ENCODE results near the gene EEF2. TPM values are rescaled to one million over a fixed set of nuclear protein-coding genes. Genes with fewer than 3 reads are reported as not detected.

EEF2 gene
- total RNA-seq: 2,434 TPM

DNA sequence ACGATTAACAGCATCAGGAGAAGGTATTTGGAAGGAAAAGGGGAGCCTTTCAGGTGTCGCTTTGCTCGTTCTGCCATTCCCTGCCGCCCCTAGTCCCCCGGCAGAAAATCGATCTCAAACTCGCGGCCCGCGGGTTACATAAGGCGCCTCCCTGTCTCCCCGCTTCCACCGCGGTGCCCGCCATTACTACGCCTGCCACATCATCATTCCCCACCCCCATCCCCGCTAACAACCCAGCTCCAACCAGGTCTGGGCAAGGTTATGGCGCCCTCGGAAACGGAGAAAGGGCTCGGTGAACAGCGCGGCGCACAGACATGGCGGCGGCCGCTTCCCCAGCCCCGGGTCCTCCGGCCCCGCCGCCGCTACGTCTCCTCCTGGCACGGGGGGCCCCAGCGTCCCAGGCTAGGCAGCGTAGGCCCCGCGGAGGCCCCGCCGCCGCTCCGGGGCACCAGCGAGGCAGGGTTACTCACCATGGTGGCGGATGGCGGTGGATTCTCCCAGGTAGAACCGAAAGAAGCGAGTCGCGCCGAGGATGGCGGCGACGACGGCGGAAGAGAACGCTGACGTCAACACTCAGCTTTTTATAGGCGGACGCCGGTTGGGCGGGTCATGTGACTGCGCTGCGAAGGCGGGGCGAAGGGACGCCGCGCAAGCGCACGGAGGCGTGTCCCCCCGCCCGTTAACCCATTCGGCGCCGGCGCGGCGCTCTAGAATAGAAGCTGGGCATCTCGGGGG lies at the start of gene EEF2:
EEF2 (minus strand) TSS at position 556 of the 735 bp plus-strand sequence; CDS start at position 473, 83 bp downstream.
- FAIRE-seq (no peak), DNase-seq (ENCODE audit: low spot score in 2 of 2) (peak; percentile 95 to 97)

DNA sequence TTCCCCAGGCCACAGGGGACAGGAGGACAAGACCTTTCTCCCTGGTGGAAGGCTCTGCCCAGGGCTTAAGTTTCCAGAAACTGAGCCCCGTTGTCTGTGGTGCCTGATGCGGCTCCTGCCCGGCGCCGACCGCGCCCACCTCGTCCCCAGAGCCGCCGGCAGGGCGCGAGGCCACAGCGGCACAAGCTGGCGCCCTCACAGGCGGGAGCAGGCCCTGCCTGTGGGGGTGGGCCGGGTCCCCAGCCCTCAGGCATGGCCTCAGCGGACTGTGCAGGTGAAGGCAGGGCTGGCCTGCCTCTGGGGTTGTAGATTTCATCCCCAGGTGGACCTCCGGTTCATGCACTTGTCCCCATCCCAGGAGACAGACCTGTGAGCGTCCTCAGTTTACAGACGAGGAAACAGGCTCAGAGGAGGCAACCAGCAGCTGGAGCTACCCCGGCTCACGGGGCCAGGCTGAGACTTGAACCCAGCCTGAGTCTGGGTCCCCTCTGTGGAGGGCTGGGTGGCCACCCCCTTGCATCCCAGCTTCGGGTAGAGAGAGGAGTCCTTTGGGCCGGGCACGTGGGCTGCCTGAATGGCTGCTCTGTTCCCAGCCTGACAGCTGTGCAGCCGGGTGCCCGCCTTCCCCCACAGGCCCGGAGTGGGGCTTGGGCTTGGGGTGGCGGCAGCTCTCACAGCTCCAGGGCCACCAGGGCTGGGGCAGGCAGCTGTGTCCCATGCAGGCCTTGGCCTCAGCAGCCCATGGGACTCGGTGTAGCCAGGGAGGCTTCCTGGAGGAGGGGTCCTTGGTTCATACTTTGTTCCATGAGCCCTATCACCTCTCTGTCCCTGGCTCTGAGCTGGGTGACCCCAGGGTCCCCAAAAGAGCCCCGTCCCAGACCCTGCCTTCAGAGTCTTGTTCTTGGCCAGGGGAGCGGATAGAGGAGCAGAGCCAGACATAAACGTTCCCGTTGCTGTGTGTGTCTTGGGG lies 49.1 kb upstream of the EEF2 start:
- no peak for FAIRE-seq
- DNase-seq (ENCODE audit: low spot score in 2 of 2): peak; percentile 69 to 83

DNA sequence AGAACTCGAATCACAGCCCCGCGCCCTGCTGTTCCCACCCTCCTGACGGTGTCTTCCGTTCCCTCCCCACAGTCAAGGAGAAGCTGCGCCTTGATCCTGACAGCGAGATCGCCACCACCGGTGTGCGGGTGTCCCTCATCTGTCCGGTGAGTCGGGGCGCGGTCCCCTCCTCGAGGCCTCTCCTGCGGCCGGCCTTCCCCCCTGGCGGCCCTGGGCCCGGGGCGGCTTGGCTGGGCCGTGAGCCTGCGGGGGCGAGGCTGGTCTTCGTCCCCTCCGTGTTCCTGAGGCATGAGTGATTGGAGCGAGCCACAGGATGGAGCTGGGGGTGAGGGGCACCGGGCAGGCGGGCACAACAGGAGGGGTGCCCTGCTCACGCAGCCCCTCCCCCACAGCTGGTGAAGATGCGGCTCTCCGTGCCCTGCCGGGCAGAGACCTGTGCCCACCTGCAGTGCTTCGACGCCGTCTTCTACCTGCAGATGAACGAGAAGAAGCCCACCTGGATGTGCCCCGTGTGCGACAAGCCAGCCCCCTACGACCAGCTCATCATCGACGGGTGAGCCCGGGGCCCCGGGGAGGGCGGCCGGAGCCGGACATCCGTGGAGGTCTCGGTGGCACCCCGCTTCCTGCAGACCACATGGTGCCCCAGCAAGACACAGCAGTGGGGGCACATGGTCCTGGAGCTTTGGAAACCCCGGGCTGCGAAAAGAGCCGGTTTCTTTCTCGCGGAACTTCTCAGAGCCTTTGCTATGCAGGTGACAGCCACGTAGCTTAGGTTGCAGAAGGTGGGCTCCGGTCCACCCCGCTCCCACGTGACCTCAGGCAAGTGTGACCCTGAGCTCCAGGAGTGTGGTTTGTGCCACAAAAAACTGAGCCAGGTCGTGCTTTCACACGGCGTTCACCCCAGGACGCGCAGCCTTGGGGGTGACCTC lies 48.0 kb upstream of the EEF2 start:
- DNase-seq (ENCODE audit: low spot score in 2 of 2) (no peak), FAIRE-seq (no peak)

DNA sequence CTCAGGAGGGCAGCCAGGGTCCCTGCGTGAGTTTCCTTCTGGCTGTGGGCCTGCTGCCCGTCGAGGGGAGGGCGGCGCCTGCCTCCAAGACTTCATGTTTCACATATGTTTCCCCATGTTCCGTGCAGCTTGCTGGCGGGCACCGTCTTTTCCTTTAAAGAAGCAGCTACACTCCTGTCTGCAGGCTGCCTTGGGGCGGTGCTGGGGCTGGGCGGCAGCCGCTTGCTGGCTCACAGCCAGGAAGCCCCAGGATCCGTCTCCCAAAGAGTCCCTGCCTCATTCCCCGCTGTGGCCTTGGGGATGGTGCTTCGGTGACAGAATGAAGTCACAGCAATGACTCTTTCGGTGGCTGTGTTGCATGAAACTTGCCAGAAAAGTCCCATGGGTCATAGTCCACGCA lies 47.2 kb upstream of the EEF2 start:
- no peak for FAIRE-seq

DNA sequence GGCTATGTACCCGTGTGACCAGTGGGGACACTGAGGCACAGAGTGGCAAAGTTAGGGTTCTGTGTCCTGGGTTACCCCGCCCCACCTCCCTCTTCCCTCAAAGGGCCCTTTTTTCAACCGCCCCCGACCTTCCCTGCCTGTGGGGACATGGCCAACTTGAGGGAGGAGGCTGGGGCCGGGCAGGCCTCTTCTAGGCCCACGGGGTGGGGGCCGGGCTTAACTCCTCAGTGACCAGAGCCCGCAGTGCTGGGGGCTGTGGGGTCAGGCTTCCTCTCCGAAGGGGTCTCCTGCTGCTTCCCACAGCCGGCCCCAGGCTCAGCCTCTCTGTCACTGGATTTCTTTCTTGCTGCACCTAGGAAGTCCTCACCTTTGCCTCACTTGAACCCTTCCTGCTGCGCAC lies 46.2 kb upstream of the EEF2 start:
- DNase-seq (ENCODE audit: low spot score in 2 of 2): no peak
- no peak for FAIRE-seq

More for the DNA sequence above, 47.2 kb upstream of the EEF2 start:
- DNase-seq (ENCODE audit: low spot score in 2 of 2): no peak

DNA sequence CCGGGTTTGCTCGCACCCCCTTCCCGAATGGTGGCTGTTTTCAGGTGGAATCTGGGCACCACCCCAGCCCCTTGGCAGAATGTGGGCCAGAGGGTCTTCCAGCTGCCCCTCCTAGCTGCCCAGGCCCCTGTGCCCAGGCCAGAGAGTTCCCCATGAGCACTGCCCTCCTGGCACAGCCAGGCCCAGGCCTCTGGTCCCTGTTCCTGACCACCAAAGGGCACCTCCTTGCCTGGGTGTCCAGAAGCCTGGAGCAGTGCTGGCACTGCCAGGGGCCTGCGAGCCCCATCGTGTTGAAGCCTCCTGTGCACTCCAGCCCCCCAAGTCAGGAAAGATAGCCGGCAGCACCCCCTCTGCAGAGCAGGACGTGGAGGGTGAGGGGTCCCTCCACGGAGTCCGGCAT lies 45.7 kb upstream of the EEF2 start:
- DNase-seq (ENCODE audit: low spot score in 2 of 2) (no peak), FAIRE-seq (no peak)

DNA sequence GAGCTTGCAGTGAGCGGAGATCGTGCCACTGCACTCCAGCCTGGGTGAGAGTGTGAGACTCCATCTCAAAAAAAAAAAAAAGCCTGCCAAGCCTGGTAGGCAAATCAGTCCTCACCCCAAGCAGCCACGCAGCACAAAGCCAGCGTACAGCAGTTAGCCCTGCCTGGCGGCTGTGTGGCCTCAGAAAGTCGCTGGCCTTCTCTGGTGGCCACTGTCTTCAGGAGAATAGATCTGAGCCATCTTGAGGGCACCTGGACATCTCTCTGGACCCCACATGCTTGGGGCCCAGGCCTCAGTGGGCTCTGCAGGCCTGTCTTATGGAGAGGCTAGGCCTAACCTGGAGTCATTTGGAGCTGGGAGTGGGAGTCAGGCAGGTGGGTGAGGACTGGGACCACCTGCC lies 45.3 kb upstream of the EEF2 start:
- no peak for FAIRE-seq
- no peak for DNase-seq (ENCODE audit: low spot score in 2 of 2)

DNA sequence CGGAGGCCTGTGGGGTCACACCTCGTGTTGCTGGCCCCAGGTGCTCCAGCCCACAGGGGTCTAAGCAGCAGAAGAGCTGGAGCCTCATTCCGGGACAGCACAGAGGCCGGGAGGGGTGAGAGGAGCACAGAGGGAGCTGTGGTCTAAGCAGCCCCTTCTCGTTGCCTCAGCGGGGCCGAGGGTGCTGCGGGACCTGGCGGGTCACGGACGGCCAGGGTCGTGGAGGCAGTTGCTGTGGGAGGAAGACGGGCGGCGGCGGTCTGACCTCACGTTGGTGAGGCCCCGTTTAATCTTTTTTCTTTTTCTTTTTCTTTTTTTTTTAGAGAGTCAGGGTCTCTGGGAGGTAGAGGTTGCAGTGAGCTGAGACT lies 44.0 kb upstream of the EEF2 start:
- no peak for FAIRE-seq
- DNase-seq (ENCODE audit: low spot score in 2 of 2): no peak

DNA sequence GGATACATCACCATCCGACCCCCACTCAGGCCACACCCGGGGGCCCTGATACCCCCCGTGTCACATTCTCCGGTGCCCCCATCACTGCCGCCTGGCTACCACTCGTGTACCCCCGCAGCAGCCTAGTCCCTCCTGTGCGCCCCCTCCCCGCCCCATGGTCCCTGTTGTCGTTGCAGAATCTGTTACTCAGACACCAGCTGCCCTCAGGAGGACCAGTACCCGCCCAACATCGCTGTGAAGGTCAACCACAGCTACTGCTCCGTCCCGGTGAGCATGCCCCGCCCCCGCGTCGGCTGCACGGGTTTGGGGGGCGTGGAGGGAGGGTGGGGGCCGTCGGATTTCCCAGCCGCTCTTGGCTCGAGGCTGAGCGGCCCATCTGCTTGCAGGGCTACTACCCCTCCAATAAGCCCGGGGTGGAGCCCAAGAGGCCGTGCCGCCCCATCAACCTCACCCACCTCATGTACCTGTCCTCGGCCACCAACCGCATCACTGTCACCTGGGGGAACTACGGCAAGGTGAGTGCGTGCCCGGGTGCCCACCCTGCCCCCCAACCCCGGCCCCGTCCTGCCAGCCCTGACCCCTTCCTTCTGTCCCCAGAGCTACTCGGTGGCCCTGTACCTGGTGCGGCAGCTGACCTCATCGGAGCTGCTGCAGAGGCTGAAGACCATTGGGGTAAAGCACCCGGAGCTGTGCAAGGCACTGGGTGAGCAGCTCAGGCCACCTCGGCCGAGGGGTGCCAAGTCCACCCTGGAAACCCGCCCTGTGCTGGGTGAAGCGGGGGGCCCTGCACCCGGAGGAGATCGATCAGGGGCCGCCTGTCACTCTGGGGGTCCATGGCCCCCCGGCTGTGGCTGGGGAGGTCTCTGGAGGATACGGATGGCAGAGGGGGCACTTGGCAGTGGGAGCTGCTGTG lies 43.3 kb upstream of the EEF2 start:
- DNase-seq (ENCODE audit: low spot score in 2 of 2) (no peak), FAIRE-seq (no peak)

DNA sequence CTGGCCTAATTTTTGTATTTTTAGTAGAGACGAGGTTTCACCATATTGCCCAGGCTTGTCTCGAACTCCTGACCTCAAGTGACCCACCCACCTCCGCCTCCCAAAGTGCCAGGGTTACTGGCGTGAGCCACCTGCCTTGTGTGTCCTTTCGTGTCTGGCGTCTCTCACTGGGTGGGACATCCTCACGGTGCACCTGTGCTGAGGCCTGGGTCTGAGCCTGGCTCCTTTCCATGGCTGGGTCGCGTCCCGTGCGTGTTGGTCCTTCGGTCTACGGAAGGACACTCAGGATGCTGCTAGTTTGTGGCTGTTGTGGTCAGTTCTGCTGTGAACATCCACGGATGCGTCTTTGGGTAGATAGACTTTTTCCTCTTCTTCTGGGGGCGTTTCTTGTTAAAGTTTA lies 41.9 kb upstream of the EEF2 start:
- DNase-seq (ENCODE audit: low spot score in 2 of 2): no peak
- no peak for FAIRE-seq

DNA sequence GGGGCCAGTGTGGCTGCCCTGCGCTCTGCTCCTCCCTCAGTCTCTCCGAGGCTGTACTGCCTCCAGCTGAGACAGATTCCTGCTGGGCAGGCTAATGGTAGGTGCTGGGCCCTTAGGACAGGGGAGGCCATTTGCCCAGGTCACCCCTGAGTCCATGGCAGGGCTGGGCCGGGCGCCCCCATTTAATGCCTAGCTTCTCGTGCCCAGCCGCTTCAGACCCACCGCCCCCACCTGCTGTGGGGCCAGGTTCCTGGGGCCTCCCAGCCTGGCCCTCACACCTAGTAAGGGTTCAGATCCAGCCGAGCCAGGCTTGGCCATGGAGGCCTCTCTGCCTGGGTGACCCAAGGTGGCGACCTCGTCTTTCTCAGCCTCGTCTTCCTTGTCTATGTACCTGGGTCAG lies 40.1 kb upstream of the EEF2 start:
- no peak for DNase-seq (ENCODE audit: low spot score in 2 of 2)
- FAIRE-seq: no peak

DNA sequence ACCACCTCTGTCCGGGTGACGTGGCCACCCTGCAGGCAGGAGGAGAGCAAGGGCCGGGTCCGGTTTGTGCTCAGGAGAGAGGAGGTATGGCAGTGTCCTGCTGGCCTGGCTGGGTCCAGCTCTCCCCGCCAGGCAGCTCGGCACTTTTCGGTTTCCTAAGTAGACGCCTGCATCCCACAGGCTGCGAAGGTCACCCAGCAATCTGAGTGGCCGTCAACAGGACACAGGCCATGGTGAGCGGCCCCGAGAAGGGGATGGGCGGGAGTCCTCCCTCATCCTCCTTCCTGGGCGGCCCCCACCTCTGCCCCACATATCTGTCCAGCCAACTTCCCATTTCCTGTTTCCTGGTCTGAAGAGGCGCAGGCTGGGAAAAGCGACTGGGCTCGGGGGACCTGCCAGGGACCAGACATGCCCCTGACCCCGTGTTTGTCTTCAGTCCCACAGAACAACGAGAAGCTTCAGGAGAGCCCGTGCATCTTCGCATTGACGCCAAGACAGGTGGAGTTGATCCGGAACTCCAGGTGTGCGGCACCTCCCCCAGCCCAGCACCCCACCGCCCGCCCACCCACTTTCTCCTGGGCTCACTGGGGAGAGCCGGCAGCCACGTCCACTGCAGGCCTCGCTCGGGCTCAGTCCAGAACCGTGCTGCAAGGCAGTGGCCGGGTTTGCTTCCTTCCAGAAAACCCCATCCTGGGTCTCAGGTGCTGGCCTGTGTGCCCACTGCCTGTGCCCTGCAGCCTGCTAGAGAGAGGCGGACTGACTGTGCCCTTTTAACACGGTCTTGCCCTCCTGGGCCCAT lies 38.5 kb upstream of the EEF2 start:
- FAIRE-seq: no peak
- no peak for DNase-seq (ENCODE audit: low spot score in 2 of 2)

DNA sequence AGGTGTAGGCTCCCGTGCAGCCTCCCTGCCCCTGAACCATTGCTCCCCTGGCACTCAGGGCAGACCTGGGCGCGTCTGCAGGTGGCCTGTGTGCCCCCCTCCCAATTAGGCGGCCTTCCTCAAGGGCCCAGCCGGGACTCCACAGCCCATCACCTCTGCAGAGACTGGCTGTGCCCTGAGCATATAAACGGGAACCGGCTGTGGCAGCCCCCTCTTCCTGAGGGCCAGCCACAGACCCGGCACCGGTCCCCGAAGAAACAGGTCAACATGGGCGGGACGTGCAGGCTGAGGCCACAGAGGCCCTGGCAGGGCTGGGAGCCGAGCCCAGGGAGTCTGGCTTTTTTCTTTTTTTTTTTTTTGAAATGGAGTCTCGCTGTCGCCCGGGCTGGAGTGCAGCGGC lies 34.3 kb upstream of the EEF2 start:
- FAIRE-seq: no peak
- no peak for DNase-seq (ENCODE audit: low spot score in 2 of 2)

DNA sequence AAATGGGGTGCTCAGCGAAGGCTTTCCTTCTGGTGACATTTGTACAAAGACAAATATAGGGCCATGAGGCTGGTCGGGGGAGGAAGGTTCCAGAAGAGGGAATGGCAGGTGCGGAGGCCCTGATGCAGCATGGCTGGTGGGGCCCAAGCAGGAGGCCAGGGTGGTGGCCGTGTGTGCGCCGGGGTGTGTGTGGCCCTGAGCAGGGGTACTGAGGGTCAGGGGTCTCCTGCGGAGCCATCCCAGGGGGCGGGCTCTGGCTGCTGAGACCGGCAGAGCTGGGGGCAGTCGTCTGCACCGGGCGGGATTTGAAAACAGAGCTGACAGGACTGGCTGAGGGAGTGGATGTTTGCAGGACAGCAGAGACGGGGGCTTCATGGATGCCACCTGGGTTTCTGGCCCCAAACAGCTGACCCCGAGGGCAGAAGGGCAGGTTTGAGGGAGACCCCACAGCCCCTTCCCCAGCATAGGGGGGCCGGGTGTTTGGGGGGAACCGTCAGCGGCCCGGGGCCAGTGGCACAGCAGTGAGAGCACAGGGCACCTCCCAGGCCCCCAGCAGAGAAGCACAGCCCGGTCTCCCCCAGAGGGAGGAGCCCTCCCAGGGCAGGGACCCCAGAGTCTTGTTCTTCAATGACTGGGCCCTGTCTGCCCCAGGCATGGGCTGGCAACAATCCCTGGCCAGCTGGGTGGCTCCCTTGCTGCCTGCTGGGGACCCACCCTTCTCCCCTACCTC lies 33.7 kb upstream of the EEF2 start:
- DNase-seq (ENCODE audit: low spot score in 2 of 2) (no peak), FAIRE-seq (no peak)

DNA sequence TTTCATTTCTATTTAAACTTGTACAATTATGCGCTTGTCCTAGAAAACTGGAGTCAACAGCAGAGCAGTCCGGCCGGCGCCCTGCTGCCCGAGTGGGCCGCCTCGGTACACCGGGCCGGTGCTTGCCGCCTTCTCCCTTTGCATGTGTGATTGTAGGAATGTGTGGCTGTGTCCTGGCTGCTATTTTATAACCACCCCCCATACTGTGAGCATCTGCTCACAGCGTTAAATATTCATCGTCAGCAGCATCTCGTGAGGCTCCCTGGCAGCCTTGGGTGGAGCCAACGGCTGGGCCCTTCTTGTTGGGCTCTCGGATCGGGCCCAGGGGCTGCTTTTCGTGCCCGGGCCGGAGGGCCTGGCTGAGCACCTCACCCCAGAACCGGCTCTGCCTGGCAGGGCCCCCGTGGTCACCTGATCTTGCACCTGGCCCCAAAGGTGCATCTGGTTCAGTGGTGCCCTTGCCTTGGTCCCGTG lies 32.9 kb upstream of the EEF2 start:
- no peak for FAIRE-seq
- DNase-seq (ENCODE audit: low spot score in 2 of 2): no peak

DNA sequence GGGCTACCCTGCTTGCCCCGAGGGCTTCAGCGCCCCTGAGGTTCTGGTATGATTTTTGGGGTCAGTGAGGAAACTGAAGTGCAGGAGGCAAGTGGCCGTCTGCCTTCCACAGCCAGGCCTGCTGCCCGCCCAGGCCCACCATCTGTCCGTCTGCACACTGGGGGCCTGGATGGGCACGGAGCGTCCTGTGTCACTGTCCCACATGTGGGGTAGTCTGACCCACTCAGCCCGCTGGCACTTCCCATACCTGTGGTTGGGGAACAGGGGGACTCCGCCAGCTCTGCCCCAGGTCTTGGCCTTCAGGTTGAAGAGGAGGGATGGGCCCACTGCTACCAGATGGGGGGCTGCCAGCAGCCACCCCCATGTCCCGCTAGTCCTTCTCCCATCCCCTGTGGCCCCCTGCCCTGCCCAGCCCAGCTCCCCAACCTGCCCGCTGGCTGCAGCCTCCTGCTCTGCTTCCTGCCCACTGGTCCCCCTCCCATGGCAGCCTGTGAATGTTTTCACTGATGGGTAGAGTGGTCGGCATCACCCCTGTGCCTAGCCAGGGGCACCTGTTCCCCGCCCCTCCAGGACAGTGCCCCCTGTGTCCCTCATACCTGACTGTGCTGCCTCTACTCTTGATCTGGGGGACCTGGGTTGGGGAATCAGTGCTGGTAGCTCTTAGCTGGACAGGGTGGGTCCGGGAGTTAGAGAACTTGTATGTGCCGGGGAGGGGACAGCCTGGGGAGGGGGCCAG lies 31.8 kb upstream of the EEF2 start:
- DNase-seq (ENCODE audit: low spot score in 2 of 2): no peak
- FAIRE-seq: no peak

DNA sequence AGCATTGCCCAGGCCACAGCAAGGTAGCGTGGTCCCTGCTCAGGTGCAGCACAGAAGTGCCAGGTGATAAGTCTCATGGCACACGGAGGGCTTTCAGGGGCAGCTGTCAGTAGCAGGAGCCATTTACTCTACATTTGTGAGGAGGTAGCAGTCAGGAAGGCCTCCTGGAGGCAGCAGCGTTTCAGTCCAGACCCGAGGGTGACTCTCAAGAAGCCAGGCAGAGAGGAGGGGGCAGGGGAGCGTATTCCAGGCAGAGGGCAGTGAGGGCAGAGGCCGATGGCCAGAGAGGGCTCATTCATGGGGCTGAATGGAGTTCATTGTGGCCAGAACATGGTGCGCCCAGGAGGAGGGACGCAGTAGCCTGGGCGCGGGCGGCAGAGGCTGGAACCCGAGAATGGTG lies 31.2 kb upstream of the EEF2 start:
- DNase-seq (ENCODE audit: low spot score in 2 of 2) (peak in 1 of 2 donors; percentile 78), FAIRE-seq (no peak)
